ENCODE data around the gene JAGN1. TPM values are rescaled to one million over a fixed set of nuclear protein-coding genes. Genes with fewer than 3 reads are reported as not detected.

JAGN1 gene
- total and polyA plus RNA-seq, 9 of the 15 experiments (the other 6 are each of a cell fraction or from before 2014, with no cell fraction given) = 31.6 to 77.8 (median 40.3) TPM

GRCh38 chr3:9916734-9917680 is 26.6 kb downstream of the JAGN1 start, which contains the start of gene IL17RC (continued):
- TF ChIP-seq CREB3L1 (IDR thresholded peaks at IDR 0.05; ENCODE audit: borderline replicate concordance, low read depth) = no peak
- TF ChIP-seq RERE (CRISPR knock-in tag; IDR thresholded peaks at IDR 0.05; ENCODE audit: borderline replicate concordance) = no peak
- TF ChIP-seq ZBTB8A (IDR thresholded peaks at IDR 0.05; ENCODE audit: partially characterized antibody) = no peak
- no peak for TF ChIP-seq ZNF431 (CRISPR knock-in tag; IDR thresholded peaks at IDR 0.05)
- no peak for TF ChIP-seq ARHGAP35 (IDR thresholded peaks at IDR 0.05; ENCODE audit: partially characterized antibody)
- no peak for TF ChIP-seq PCBP2 (IDR thresholded peaks at IDR 0.05; ENCODE audit: low read depth, low read length, poor library complexity, severe bottlenecking)
- TF ChIP-seq ZNF639 (CRISPR knock-in tag; conservative IDR thresholded peaks at IDR 0.05 in 1 of 2, IDR thresholded peaks at IDR 0.05 in 1 of 2) = no peak
- no peak for TF ChIP-seq TCF7 (IDR thresholded peaks at IDR 0.05; ENCODE audit: borderline replicate concordance)
- no peak for TF ChIP-seq ASH1L (IDR thresholded peaks at IDR 0.05; ENCODE audit: borderline replicate concordance, low read depth, partially characterized antibody)
- TF ChIP-seq L3MBTL2 (IDR thresholded peaks at IDR 0.05) = no peak; the same call in none of the 2 replicates
- TF ChIP-seq TFE3 (CRISPR knock-in tag; IDR thresholded peaks at IDR 0.05) = no peak
- no peak for TF ChIP-seq BHLHE40 (IDR thresholded peaks at IDR 0.05; ENCODE audit: low read length)
- TF ChIP-seq DMBX1 (CRISPR knock-in tag; IDR thresholded peaks at IDR 0.05; ENCODE audit: borderline replicate concordance) = no peak
- no peak for TF ChIP-seq TAF9B (IDR thresholded peaks at IDR 0.05; ENCODE audit: partially characterized antibody)
- TF ChIP-seq MECOM (CRISPR knock-in tag; IDR thresholded peaks at IDR 0.05) = no peak
- TF ChIP-seq HNRNPL (IDR thresholded peaks at IDR 0.05; ENCODE audit: low read depth, low read length) = no peak

Data from K562 (cell line).